Retina (tissue), 1 donor: Measurements from ENCODE around the gene TMEM116.
"Not testable (repeated sequence)": the region's sequence is repeated elsewhere in the genome, so short reads cannot be mapped to it uniquely, and the experiment has no call there.

ENCODE experiments used
- DNase-seq: peaks from one replicate; pipeline ENCODE4 v3.0.0-alpha.2; 2016

TMEM116 gene

GRCh38 chr12:111975161-111975931 is 37.6 kb downstream of the TMEM116 start:
- DNase-seq = no peak

GRCh38 chr12:111971800-111972199 is 41.2 kb downstream of the TMEM116 start:
- DNase-seq = no peak

GRCh38 chr12:111964935-111965334 is 48.0 kb downstream of the TMEM116 start:
- DNase-seq = no peak

- DNase-seq = not testable (repeated sequence)
Measured at GRCh38 chr12:111959518-111959917, 53.4 kb downstream of the TMEM116 start.

- not testable (repeated sequence) for DNase-seq
Measured at GRCh38 chr12:111957224-111957623, 55.7 kb downstream of the TMEM116 start.

GRCh38 chr12:111954969-111955368 is 58.0 kb downstream of the TMEM116 start:
- no peak for DNase-seq

- no peak for DNase-seq
Measured at GRCh38 chr12:111953455-111953854, 59.5 kb downstream of the TMEM116 start.

- DNase-seq = not testable (repeated sequence)
Measured at GRCh38 chr12:111952084-111952787, 60.7 kb downstream of the TMEM116 start.

- not testable (repeated sequence) for DNase-seq
Measured at GRCh38 chr12:111950961-111951676, 61.8 kb downstream of the TMEM116 start.

- DNase-seq = no peak
Measured at GRCh38 chr12:111943929-111944328, 69.0 kb downstream of the TMEM116 start.

GRCh38 chr12:111942557-111942956 is 70.4 kb downstream of the TMEM116 start:
- DNase-seq = no peak

- no peak for DNase-seq
Measured at GRCh38 chr12:111937429-111937828, 75.5 kb downstream of the TMEM116 start.

- DNase-seq = no peak
Measured at GRCh38 chr12:111936869-111937268, 76.1 kb downstream of the TMEM116 start.

GRCh38 chr12:111932241-111932640 is 80.7 kb downstream of the TMEM116 start:
- DNase-seq = no peak

- DNase-seq = no peak
Measured at GRCh38 chr12:111927346-111927745, 85.6 kb downstream of the TMEM116 start.

- no peak for DNase-seq
Measured at GRCh38 chr12:111926631-111927030, 86.3 kb downstream of the TMEM116 start.

GRCh38 chr12:111925171-111925570 is 87.8 kb downstream of the TMEM116 start:
- no peak for DNase-seq

- no peak for DNase-seq
Measured at GRCh38 chr12:111907740-111908139, 105.2 kb downstream of the TMEM116 start.

- no peak for DNase-seq
Measured at GRCh38 chr12:111905502-111905901, 107.5 kb downstream of the TMEM116 start.

- DNase-seq = no peak
Measured at GRCh38 chr12:111904446-111904975, 108.5 kb downstream of the TMEM116 start.

- no peak for DNase-seq
Measured at GRCh38 chr12:111901182-111901581, 111.8 kb downstream of the TMEM116 start.

- no peak for DNase-seq
Measured at GRCh38 chr12:111894556-111894955, 118.4 kb downstream of the TMEM116 start.

- DNase-seq = no peak
Measured at GRCh38 chr12:111893287-111893686, 119.7 kb downstream of the TMEM116 start.
